NCI-H2081 (cell line): ENCODE results near the gene TEX35.

Source experiments
- DNase-seq, 2 experiments: peaks; one replicate each; lab custom pipeline; 2025; lab: John Stamatoyannopoulos, UW

The TEX35 gene

GRCh38 chr1:178512566-178513277, at the start of gene TEX35:
TEX35 (plus strand) TSS chr1:178513109; CDS start chr1:178513189, 80 bp downstream.
- no peak for DNase-seq

GRCh38 chr1:178464141-178464540, 48.8 kb upstream of the TEX35 start:
- DNase-seq: no peak

- no peak for DNase-seq
These were observed 48.3 kb upstream of the TEX35 start for GRCh38 chr1:178464566-178464965.

GRCh38 chr1:178465011-178465410, 47.9 kb upstream of the TEX35 start:
- no peak for DNase-seq

GRCh38 chr1:178467837-178468236, 45.1 kb upstream of the TEX35 start:
- no peak for DNase-seq

GRCh38 chr1:178470411-178470960, 42.4 kb upstream of the TEX35 start:
- peak; percentile 5 to 63 for DNase-seq

- DNase-seq: no peak
These were observed 40.4 kb upstream of the TEX35 start for GRCh38 chr1:178472531-178472930.

- DNase-seq: no peak
These were observed 35.5 kb upstream of the TEX35 start for GRCh38 chr1:178477373-178477772.

- no peak for DNase-seq
These were observed 35.1 kb upstream of the TEX35 start for GRCh38 chr1:178477841-178478240.

- DNase-seq: no peak
These were observed 29.5 kb upstream of the TEX35 start for GRCh38 chr1:178483251-178483957.

GRCh38 chr1:178484698-178485225, 28.1 kb upstream of the TEX35 start:
- no peak for DNase-seq

GRCh38 chr1:178485541-178485981, 27.3 kb upstream of the TEX35 start:
- no peak for DNase-seq

GRCh38 chr1:178486100-178487069, 26.5 kb upstream of the TEX35 start:
- no peak for DNase-seq

GRCh38 chr1:178487070-178487615, 25.8 kb upstream of the TEX35 start:
- no peak for DNase-seq

GRCh38 chr1:178488393-178488792, 24.5 kb upstream of the TEX35 start:
- DNase-seq: no peak

GRCh38 chr1:178489399-178489798, 23.5 kb upstream of the TEX35 start:
- no peak for DNase-seq

- no peak for DNase-seq
These were observed 22.8 kb upstream of the TEX35 start for GRCh38 chr1:178490136-178490535.

- no peak for DNase-seq
These were observed 21.9 kb upstream of the TEX35 start for GRCh38 chr1:178490967-178491366.

- no peak for DNase-seq
These were observed 21.2 kb upstream of the TEX35 start for GRCh38 chr1:178491721-178492120.

- DNase-seq: no peak
These were observed 20.6 kb upstream of the TEX35 start for GRCh38 chr1:178492341-178492740.

GRCh38 chr1:178493301-178493741, 19.6 kb upstream of the TEX35 start:
- no peak for DNase-seq
